ENCODE data around the gene SEMA7A. TPM values are rescaled to one million over a fixed set of nuclear protein-coding genes. Genes with fewer than 3 reads are reported as not detected.

The SEMA7A gene
- total RNA-seq, 2 donors from 2014 or later, result 8.1 to 8.2 TPM

- H3K36me3 ChIP-seq (ENCODE audit: control insufficient read depth, insufficient read depth, low read length), result no peaks in the 10 kb centered on the region
- peak; percentile 69 for DNase-seq
- WGBS, 2 experiments (ENCODE audit: insufficient coverage in 1 of 2, insufficient read length in 1 of 2), result 38 to 70% methylated on average over 10 to 12 of the region's 12 CpGs
- H3K4me3 Mint-ChIP-seq, result no peak overlapping the region
- peak overlapping the region; percentile 56 for H3K27ac ChIP-seq (ENCODE audit: low read depth, low read length)
- H3K27ac Mint-ChIP-seq, result no peak overlapping the region
- TF ChIP-seq, protein P1, sequence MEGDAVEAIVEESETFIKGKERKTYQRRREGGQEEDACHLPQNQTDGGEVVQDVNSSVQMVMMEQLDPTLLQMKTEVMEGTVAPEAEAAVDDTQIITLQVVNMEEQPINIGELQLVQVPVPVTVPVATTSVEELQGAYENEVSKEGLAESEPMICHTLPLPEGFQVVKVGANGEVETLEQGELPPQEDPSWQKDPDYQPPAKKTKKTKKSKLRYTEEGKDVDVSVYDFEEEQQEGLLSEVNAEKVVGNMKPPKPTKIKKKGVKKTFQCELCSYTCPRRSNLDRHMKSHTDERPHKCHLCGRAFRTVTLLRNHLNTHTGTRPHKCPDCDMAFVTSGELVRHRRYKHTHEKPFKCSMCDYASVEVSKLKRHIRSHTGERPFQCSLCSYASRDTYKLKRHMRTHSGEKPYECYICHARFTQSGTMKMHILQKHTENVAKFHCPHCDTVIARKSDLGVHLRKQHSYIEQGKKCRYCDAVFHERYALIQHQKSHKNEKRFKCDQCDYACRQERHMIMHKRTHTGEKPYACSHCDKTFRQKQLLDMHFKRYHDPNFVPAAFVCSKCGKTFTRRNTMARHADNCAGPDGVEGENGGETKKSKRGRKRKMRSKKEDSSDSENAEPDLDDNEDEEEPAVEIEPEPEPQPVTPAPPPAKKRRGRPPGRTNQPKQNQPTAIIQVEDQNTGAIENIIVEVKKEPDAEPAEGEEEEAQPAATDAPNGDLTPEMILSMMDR (conservative IDR thresholded peaks at IDR 0.05), result no peak
- no peaks in the 10 kb centered on the region for H3K27me3 ChIP-seq (ENCODE audit: control insufficient read depth, insufficient read depth, low read length, poor library complexity, severe bottlenecking)
- H3K27me3 Mint-ChIP-seq (ENCODE audit: insufficient read depth), result no peaks in the 10 kb centered on the region
- no peaks in the 10 kb centered on the region for H3K9me3 Mint-ChIP-seq
- H3K4me1 Mint-ChIP-seq, result no peaks in the 10 kb centered on the region
- H3K4me1 ChIP-seq (ENCODE audit: control insufficient read depth, insufficient read depth, low read length), result peaks cover 2% of the 10 kb centered on the region
- no peaks in the 10 kb centered on the region for H3K9me3 ChIP-seq (ENCODE audit: control insufficient read depth, low read length)
- H3K9ac ChIP-seq (ENCODE audit: extremely low read depth, low read length, poor library complexity, severe bottlenecking), result no peak overlapping the region
- H3K36me3 Mint-ChIP-seq (ENCODE audit: low read depth), result peaks cover 5% of the 10 kb centered on the region
- H3K4me3 ChIP-seq (ENCODE audit: low read length), result no peak overlapping the region
Measured at GRCh38 chr15:74406992-74407705, 26.6 kb downstream of the SEMA7A start.

DNA sequence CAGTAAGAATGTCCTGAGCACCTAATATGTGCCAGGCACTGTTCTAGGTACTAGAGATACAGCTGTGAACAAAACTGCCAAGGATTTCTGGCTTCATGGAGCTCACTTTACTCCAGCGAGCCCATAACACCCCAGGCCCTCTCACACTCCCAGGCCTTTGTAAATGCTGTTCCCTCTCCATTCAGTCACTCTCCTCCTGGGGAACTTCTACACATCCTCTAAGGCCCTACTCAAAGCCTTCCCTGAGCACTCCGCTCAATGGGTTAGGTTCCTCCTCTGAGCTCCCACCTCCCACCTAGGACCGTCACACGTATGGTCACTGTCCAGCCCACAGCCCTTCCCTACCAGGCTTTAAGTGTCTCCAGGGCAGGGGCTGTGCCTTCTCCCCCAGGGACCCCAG is 27.2 kb downstream of the SEMA7A start:
- Mint-ChIP-seq H3K36me3 (ENCODE audit: low read depth) (peaks cover 5% of the 10 kb centered on the region), H3K27me3 (ENCODE audit: insufficient read depth) (no peaks in the 10 kb centered on the region), H3K4me3 (no peak overlapping the region), H3K4me1 (no peaks in the 10 kb centered on the region), H3K27ac (no peak overlapping the region), H3K9me3 (no peaks in the 10 kb centered on the region)
- no peak for DNase-seq
- TF ChIP-seq, protein P1 (conservative IDR thresholded peaks at IDR 0.05), result no peak
- Histone ChIP-seq H3K9ac (ENCODE audit: extremely low read depth, low read length, poor library complexity, severe bottlenecking) (no peak overlapping the region), H3K36me3 (ENCODE audit: control insufficient read depth, insufficient read depth, low read length) (no peaks in the 10 kb centered on the region), H3K4me1 (ENCODE audit: control insufficient read depth, insufficient read depth, low read length) (peaks cover 2% of the 10 kb centered on the region), H3K27me3 (ENCODE audit: control insufficient read depth, insufficient read depth, low read length, poor library complexity, severe bottlenecking) (no peaks in the 10 kb centered on the region), H3K9me3 (ENCODE audit: control insufficient read depth, low read length) (no peaks in the 10 kb centered on the region), H3K27ac (ENCODE audit: low read depth, low read length) (no peak overlapping the region), H3K4me3 (ENCODE audit: low read length) (no peak overlapping the region)
- WGBS, 2 experiments (ENCODE audit: insufficient coverage in 1 of 2, insufficient read length in 1 of 2), result 88 to 89% methylated on average over 1 to 4 of the region's 4 CpGs

- Histone ChIP-seq H3K4me3 (ENCODE audit: low read length) (no peak overlapping the region), H3K9me3 (ENCODE audit: control insufficient read depth, low read length) (no peaks in the 10 kb centered on the region), H3K9ac (ENCODE audit: extremely low read depth, low read length, poor library complexity, severe bottlenecking) (no peak overlapping the region), H3K27ac (ENCODE audit: low read depth, low read length) (no peak overlapping the region), H3K4me1 (ENCODE audit: control insufficient read depth, insufficient read depth, low read length) (peaks cover 2% of the 10 kb centered on the region), H3K36me3 (ENCODE audit: control insufficient read depth, insufficient read depth, low read length) (no peaks in the 10 kb centered on the region), H3K27me3 (ENCODE audit: control insufficient read depth, insufficient read depth, low read length, poor library complexity, severe bottlenecking) (no peaks in the 10 kb centered on the region)
- H3K27me3 Mint-ChIP-seq (ENCODE audit: insufficient read depth), result no peaks in the 10 kb centered on the region
- H3K27ac Mint-ChIP-seq, result no peak overlapping the region
- H3K4me1 Mint-ChIP-seq, result peaks cover 3% of the 10 kb centered on the region
- H3K4me3 Mint-ChIP-seq, result no peak overlapping the region
- peaks cover 2% of the 10 kb centered on the region for H3K36me3 Mint-ChIP-seq (ENCODE audit: low read depth)
- 93 to 100% methylated on average over 3 to 7 of the region's 7 CpGs for WGBS, 2 experiments (ENCODE audit: insufficient coverage in 1 of 2, insufficient read length in 1 of 2)
- TF ChIP-seq, protein P1 (conservative IDR thresholded peaks at IDR 0.05), result no peak
- no peak for DNase-seq
- no peaks in the 10 kb centered on the region for H3K9me3 Mint-ChIP-seq
Measured at GRCh38 chr15:74405823-74406222, 27.9 kb downstream of the SEMA7A start.

All from endodermal cell (in vitro differentiated cells).